HG03097 (cell line): ENCODE data around the gene THRAP3.
"Not testable (repeated sequence)": the region's sequence is repeated elsewhere in the genome, so short reads cannot be mapped to it uniquely, and the experiment has no call there.

Experiments
- ATAC-seq: cut with Tn5 transposase; IDR thresholded peaks from one replicate; pipeline ENCODE4 v1.9.1; 2021; ENCODE audit not compliant: unreplicated experiment, low FRiP score

The THRAP3 gene

DNA sequence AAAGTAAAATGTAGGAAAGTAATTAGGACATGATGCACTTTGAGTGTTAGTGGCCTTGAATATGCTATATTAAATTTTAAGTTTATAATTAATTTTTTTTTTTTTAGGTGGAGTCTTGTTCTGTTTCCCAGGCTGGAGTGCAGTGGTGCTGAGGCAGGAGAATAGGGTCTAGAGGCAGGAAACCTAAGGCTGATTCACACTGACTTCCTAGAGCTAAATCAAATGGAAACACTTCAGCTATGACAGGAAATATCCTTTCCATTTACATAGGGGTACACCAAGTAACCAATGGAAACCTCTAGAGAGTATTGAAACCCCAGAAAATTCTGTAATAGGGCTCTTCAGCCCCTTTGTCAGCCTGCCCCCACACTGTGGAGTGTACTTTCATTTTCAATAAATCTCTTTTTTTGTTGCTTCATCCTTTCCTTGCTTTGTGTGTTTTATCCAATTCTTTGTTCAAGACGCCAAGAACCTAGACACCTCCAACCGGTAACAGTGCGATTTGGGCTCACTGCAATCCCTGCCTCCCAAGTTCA, 17.9 kb upstream of the THRAP3 start:
- ATAC-seq: no peak

DNA sequence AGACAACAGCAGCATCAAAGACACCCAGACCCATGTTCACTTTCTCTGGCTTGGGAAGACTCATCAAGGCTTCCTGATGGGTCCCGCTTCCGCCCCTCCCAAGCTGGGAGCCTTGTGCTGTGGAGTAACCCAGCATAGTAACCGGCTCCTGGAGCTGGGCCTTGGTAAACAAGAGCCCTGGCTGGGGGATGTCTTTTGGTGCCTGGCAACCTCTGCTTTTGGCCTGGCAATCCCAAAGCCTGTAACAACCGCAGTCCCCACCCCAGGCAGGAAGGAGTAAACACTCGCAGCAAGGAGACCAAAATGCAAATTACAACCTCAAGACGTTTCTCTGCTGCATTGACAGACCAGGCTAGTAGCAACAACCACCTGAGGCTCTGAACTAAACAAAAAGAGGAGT, 16.9 kb upstream of the THRAP3 start:
- no peak for ATAC-seq

DNA sequence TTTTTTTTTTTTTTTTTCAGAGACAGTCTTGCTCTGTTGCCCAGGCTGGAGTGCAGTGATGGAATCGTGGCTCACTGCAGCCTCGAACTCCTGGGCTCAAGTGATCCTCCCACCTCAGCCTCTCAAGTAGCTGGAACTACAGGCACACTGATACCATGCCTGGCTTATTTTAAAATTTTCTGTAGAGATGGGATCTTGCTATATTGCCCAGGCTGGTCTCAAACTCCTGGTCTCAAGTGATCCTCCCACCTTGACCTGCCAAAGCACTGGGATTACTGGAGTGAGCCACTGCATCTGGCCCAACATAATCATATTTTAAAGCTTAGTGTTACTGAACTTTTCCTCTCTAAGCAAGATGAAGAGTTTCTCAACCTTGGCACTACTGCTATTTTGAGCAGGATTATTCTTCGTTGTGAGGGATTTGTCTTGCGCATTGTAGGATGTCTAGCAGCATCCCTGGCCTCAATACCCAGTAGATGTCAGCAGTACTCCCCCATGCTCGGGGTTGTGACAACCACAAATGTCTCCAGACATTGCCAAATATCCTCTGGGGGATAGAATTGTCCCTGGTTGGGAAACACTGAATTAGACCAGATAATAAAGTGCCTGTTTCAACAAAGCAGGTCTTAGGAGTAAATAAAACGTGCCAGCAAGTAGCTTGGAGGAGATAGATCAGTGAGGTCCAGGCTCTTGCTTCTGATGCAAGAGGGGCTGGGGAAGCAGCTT, 15.1 kb upstream of the THRAP3 start:
- no peak for ATAC-seq

DNA sequence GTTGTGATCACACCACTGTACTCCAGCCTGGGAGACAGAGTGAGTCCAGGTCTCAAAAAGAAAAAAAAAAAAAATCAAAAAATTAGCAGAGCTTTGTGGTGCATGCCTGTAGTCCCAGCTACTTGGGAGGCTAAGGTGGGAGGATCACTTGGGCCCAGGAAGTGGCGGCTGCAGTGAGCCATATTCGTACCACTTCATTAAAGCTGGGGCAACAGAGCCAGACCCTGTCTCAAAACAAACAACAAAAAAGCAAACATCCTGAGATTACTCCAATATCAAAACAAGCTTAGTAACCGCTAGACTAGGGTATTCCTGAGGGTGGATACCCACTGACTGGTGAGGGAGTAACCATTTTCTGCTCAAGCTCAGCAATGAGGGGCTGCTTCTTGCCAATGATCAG, 12.9 kb upstream of the THRAP3 start:
- no peak for ATAC-seq

DNA sequence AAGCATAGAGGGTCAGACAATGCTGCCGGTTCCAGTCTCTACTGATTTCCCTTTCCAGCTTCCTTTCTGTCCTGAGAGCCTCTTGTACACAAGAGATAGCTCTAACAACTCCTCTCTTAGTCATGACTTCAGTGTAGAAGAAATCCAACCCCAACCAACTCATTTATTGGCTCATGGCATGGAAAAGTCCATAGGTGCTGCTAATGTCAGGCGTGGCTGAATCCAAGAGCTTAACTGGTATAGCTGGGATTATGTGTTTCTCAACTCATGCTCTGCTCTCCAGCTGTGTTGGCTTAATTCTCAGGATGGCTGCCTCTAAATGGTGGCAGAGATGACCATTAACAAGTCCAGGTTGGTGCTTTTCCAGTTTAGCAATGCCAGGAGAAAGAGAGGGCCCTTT, 12.4 kb upstream of the THRAP3 start:
- ATAC-seq: no peak

DNA sequence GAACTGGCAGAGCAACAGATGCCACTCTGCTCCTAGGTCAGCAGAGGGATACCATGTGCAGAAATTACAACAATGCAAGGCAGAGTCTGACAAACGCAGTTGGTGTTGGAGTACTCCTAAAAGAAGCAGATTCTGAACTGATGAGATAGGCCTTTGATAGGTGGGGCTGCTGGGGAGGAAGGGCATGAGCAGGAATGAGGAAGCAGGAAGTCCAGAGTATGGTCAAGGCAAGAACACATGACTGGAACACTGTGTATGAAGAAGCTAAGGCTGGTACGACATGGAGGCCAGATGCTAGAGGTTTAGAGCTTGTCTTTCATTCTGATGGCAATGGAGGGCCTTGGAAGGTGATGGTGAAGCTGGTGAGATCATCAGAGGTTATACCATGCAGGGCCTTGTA, 11.5 kb upstream of the THRAP3 start:
- no peak for ATAC-seq

DNA sequence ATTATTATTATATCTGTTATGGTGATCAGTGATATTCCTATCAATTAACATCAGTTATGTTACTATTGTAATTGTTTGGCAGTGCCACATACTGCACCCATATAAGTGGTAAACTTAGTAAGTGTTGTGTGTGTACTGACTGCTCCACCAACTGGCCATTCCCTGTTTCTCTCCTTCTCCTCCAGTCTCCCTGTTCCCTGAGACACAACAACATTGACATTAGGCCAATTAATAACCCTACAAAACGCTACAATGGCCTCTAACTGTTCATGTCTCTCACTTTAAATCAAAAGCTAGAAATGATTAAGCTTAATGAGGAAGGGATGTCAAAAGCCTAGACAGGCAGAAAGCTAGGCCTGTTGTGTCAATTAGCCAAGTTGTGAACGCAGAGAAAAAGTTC, 6.6 kb upstream of the THRAP3 start:
- no peak for ATAC-seq

DNA sequence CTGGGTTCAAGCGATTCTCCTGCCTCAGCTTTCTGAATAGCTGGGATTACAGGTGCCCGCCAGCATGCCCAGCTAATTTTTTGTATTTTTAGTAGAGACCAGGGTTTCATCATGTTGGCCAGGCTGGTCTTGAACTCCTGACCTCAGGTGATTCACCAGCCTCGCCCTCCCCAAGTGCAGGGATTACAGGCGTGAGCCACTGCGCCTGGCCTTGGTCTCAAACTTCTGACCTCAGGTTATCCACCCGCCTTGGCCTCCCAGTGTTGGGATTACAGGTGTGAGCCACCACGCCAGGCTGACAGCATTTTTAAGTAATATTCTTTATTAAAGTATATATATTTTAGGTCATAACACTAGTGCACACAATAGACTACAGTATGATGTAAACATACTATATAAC, 2.3 kb upstream of the THRAP3 start:
- ATAC-seq: not testable (repeated sequence)

DNA sequence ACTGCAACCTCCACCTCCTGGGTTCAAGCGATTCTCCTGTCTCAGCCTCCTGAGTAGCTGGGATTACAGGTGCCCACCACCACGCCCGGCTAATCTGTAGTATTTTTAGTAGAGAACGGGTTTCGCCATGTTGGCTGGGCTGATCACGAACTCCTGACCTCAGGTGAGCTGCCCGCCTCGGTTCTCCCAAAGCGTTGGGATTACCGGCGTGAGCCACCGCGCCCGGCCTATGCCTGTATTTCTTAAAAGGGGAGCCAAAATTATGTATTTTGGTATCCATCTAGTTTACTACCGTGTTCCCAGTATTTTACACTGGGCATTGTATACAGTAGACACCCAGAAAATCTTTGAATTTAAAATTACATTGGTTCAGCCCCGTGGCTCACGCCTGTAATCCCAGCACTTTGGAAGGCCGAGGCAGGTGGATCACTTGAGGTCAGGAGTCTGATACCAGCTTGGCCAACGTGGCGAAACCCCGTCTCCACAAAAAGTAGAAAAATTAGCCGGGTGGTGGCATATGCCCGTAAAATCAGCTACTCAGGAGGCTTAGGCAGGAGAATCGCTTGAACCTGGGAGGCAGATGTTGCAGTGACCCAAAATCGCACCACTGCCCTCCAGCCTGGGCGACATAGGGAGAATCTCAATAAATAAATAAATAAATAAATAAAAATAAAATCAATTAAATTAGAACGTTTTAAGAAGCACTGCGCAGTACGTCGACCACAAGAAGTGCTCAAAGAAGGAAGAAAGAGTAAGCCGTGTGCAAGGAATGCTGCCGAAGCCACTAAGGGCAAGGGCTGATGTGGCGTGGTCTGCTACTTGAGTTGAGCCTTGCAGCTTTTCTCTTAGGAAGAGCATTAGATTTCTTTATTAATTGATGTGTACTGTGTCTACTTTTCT, 1.5 kb upstream of the THRAP3 start:
- no peak for ATAC-seq

DNA sequence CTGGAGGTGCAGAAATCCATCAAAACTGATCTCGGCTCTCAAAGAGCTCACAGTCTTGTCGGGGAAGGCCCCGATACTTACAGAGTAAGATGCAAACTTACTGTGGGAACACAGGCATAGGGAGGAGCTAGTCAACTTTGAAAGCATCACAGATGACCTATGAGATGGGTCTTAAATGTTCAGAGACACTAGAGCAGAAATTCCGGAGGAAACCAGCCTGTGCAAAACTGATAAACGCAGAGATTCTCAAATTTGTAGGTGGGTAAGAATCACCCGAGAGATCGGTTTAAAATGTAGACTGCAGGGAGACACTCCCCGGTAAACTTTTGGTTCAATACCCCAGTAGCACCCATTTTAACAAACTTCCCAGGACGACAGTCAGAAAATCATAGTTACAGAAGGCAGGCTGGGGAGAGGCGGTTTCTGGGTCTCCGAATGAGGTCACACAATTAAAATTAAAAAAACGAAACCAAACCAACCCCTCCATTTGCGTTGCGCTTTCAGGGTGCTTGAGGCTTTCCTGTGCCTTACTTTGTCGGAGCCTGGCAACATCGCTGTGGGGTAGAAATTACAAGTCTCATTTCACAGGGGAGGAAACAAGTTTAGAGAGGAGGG, 755 bp upstream of the THRAP3 start:
- ATAC-seq: peak; percentile 18

DNA sequence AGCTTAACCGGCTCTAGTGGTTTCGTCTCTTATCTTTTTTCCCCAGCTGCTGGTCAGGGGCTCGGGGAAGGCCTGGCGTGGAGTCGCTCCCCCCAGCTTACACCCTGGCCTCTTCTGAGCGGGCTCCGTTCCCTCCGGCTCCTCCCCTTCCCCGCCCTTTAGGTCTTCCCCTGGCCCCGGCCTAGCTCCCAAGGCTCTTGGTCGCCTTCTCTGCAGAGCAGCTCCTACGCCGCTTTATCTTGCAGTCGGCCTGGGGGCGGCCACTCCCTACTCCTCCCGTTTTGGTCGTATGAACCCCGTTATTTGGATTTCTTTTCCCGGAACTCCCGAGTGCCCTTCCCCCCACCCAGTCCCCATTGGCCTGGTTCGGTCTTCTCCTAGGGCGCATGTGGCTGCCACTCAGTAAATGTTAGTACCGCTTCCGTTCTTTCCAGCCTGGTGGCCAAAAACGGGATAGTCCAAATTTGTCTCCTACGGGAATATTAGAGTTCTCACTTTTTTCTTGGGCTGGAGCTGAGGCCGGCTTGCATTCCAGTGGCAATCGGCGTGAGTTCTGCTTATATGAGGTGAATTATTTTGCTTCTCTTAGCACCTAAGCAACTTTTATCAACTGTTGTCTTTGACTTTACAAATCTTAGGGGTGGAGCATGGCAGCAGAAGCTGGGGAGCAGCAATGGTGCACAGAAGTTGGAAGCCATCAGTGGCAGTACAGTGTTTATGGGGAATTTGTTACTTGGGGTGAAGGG, 467 bp downstream of the THRAP3 start:
- ATAC-seq: peak; percentile 42

DNA sequence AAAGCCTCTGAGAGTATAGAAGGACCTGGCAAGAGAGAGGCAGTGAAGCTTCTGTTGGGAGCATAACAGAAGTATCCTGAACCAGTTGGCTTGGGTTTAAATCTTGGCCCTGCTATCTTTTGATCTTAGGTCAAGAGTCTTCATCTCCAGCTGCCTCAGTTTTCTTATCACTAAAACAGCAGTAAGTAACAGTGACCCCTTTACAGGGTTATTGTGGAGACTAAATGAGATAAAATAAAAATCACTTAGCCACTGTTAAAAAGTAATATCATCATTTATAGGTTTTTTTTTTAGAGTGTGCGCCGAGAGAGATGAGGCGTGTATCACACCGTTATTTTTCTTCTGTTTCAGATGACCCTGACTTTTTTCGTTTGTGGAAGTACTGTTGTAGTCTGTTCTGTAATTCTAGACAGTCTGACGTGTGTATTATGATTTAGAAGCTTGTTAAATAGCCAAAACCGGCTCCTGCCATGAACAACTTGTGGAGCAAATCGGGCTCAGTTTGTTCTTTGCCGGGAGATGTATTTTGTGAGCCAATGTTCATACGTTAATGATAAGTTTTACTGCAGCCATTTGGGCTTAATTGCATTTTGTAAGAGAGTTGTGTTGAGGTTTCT, 1.1 kb downstream of the THRAP3 start:
- ATAC-seq: no peak

DNA sequence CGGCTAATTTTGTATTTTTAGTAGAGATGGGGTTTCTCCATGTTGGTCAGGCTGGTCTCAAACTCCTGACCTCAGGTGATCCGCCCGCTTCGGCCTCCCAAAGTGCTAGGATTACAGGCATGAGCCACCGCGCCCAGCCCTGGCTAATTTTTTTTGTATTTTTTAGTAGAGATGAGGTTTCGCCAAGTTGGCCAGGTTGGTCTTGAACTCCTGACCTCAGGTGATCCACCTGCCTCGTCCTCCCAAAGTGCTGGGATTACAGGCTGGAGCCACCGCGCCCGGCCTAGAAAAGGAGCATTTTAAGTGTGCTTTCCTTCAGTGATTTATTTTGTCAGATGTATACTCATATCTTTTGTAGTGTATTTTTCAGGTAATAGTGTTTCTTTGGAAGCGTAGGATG, 6.0 kb downstream of the THRAP3 start:
- not testable (repeated sequence) for ATAC-seq

DNA sequence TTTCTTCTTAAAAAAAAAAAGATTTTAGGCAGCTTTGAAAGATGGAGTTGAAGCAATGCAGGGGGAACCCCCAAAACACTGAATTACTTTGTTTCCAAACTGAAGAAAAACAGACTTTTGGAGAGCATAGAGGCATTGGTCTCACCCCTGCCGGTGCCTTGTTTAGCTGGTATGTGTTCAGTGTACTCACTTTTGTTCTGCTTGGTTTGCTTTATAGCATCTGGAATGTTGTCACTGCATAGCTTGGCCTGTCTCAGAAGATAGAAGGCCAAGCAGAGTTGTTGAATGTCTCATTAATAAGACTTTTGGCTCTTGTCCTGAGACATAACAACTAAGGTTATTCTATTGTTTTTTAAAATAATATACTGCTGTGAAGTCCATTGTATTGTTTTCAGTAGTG, 6.9 kb downstream of the THRAP3 start:
- ATAC-seq: no peak

DNA sequence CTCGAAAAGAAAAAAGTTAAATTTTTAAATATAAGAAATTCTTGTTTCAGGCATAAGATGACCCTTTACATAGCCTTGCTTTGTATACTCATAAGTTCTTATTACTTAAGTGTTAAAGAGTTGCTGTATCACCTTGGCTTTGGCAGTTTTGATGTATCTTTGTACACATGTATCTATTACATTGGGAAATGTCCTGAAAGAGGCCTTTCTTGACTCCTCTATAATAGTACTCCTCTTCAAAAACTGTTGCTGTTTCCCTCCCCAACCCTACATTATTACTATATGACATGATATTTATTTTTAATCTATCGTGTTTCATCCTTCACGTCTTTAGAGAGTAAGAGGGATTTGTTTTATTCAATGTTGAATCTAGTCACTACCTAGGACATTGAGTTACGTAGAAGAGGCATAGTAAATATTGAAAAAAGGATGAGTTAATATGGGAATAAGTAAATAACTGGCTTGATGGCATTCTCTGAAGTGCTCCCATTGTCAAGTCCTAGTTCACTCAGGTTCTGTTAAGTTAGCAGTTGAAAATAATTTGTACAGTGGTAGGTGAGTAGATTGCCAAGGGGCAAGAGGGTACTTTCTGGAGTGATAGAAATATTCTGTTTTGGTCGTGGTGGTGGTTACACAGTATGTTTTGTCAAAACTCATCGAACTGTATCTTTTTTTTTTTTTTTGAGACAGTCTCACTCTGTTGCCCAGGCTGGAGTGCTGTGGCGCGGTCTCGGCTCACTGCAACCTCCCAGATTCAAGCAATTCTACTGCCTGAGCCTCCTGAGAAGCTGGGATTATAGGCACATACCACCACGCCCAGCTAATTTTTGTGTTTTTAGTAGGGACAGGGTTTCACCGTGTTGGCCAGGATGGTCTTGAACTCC, 8.2 kb downstream of the THRAP3 start:
- no peak for ATAC-seq

DNA sequence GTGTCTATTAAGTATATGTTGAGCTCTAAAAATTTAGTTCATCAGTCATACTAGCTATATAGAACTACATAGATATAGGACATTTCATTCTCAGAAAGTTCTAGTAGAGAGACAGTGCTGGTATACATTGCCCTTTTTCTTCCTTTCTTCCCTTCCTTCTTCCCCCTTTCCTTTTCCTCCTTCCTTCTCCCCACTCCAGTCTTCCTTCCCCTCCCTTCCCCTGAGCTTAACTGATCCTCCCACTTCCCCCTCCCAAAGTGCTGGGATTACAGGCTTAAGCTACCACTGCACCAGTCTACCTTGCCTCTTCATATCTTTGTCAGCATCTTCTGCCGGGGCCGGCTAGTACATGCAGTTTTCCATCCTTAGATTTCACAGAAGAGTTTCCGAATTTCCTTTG, 12.1 kb downstream of the THRAP3 start:
- no peak for ATAC-seq

DNA sequence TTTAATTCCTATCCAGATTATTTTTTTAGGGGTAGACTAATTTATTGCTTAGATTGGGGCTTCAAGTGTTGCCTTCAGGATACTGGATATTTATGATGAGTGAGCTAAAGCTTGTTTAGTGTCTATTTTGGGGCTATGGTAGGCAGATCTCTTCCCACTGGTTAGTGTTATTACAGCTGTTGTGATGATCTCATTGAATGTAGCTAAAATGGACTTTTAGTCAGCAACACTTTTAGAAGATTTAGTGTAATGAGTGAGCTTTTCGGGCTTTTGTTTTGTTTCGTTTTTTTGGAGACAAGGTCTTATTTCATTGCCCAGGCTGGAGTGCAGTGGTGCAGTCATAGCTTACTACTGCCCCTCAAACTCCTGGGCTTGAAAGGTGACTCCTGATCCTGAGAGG, 14.2 kb downstream of the THRAP3 start:
- ATAC-seq: no peak

DNA sequence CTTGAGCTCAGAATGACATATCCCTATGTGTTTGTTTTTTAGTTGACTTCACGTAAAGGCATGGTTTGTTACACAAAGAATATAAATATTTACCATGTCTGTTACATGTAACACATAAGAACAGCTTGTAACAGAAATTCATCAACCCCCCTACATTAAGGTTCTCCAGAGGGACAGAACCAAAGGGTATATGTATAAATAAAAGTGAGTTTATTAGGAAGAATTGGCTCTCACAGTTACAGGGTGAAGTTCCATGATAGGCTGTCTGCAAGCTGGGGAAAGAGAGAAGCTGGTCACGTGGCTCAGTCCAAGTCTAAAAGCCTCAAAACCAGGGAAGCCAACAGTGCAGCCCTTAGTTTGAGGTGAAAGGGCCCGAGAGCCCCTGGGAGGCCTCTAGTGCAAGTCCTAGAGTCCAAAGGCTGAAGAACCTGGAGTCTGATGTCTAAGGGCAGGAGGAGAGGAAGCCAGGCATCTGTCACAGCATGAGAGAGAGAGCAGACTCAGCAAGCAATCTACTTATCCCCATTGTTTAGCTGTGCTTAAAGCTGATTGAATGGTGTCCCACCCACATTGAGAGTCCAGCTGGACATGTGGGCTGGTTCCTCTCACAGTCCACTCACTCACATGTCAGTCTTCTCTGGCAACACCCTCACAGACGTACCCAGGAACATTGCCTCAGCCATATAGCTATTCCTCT, 15.8 kb downstream of the THRAP3 start:
- no peak for ATAC-seq

DNA sequence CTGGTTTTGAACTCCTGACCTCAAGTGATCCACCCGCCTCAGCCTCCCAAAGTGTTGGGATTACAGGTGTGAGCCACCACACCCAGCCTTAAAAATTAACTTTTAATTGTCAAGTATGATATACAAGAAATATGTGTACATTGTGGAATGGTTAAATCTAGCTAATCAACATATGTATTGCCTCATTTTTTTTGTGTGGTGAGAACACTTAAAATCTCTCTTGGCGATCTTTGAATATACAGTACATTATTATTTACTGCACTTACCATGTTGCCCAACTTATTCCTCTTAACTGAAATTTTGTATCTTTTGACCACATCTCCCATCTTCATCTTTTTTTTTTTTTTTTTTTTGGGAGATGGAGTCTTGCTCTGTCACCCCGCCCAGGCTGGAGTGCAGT, 23.3 kb downstream of the THRAP3 start:
- ATAC-seq: no peak
